ENCODE measurements around the gene RAE1. TPM values are rescaled to one million over a fixed set of nuclear protein-coding genes. Genes with fewer than 3 reads are reported as not detected.

RAE1 gene
- total RNA-seq, 3 donors from 2014 or later (not counting 1 experiment from before 2014, with no cell fraction given), result 50.3 to 66.8 (median 52.5) TPM

GRCh38 chr20:57410398-57410920 is 59.4 kb downstream of the RAE1 start:
- H3K9me3 Mint-ChIP-seq, result no peaks in the 10 kb centered on the region
- ATAC-seq (peak in 1 of 3 donors; percentile 1), DNase-seq (no peak)
- Histone ChIP-seq H3K4me1 (ENCODE audit: control insufficient read depth, insufficient read depth, low read length) (peaks cover 54% of the 10 kb centered on the region), H3K27me3 (ENCODE audit: control insufficient read depth, insufficient read depth, low read length) (no peaks in the 10 kb centered on the region), H3K27ac (ENCODE audit: low read length) (no peak overlapping the region), H3K4me3 (ENCODE audit: low read length) (no peak overlapping the region), H3K36me3 (ENCODE audit: control insufficient read depth, insufficient read depth, low read length) (peaks cover 43% of the 10 kb centered on the region), H3K9me3 (ENCODE audit: control insufficient read depth, insufficient read depth, low read length) (no peaks in the 10 kb centered on the region)
- WGBS (ENCODE audit: insufficient coverage), result 89% methylated on average over 15 of the region's 15 CpGs
- no peaks in the 10 kb centered on the region for H3K36me3 Mint-ChIP-seq
- peak overlapping the region; percentile 33 to 42 for H3K27ac Mint-ChIP-seq
- H3K4me3 Mint-ChIP-seq, result peak overlapping the region; percentile 52
- peaks cover 31 to 66% of the 10 kb centered on the region in 2 donors for H3K4me1 Mint-ChIP-seq
- H3K27me3 Mint-ChIP-seq (ENCODE audit: low read depth in 2 of 2), result no peaks in the 10 kb centered on the region
- intact Hi-C loops (cut with micrococcal nuclease), result no loop called here
- TF ChIP-seq CTCF (IDR thresholded peaks at IDR 0.05), result no peak

- Histone ChIP-seq H3K27me3 (ENCODE audit: control insufficient read depth, insufficient read depth, low read length) (no peaks in the 10 kb centered on the region), H3K9me3 (ENCODE audit: control insufficient read depth, insufficient read depth, low read length) (no peaks in the 10 kb centered on the region), H3K4me1 (ENCODE audit: control insufficient read depth, insufficient read depth, low read length) (peaks cover 50% of the 10 kb centered on the region), H3K27ac (ENCODE audit: low read length) (no peak overlapping the region), H3K4me3 (ENCODE audit: low read length) (no peak overlapping the region), H3K36me3 (ENCODE audit: control insufficient read depth, insufficient read depth, low read length) (peaks cover 39% of the 10 kb centered on the region)
- peak overlapping the region; percentile 17 to 42 for H3K27ac Mint-ChIP-seq
- intact Hi-C loops (cut with micrococcal nuclease), result no loop called here
- 91% methylated on average over 5 of the region's 5 CpGs for WGBS (ENCODE audit: insufficient coverage)
- H3K9me3 Mint-ChIP-seq, result no peaks in the 10 kb centered on the region
- no peak for TF ChIP-seq CTCF (IDR thresholded peaks at IDR 0.05)
- peak in 1 of 2 donors; percentile 34 for DNase-seq
- H3K4me1 Mint-ChIP-seq, result peaks cover 31 to 70% of the 10 kb centered on the region in 2 donors
- H3K4me3 Mint-ChIP-seq, result peak overlapping the region; percentile 52
- ATAC-seq, result peak in 1 of 3 donors; percentile 1
- no peaks in the 10 kb centered on the region for H3K27me3 Mint-ChIP-seq (ENCODE audit: low read depth in 2 of 2)
- H3K36me3 Mint-ChIP-seq, result no peaks in the 10 kb centered on the region
Observed at GRCh38 chr20:57410924-57411323, 59.9 kb downstream of the RAE1 start.

GRCh38 chr20:57411406-57412283 is 60.6 kb downstream of the RAE1 start:
- DNase-seq (no peak), ATAC-seq (peak in 1 of 3 donors; percentile 1)
- H3K9me3 ChIP-seq (ENCODE audit: control insufficient read depth, insufficient read depth, low read length), result no peaks in the 10 kb centered on the region
- intact Hi-C loops (cut with micrococcal nuclease), result no loop called here
- Mint-ChIP-seq H3K4me1 (peaks cover 31 to 69% of the 10 kb centered on the region in 2 donors), H3K4me3 (peak overlapping the region; percentile 52), H3K27me3 (ENCODE audit: low read depth in 2 of 2) (no peaks in the 10 kb centered on the region), H3K9me3 (no peaks in the 10 kb centered on the region), H3K36me3 (no peaks in the 10 kb centered on the region), H3K27ac (peak overlapping the region; percentile 64 to 72)
- H3K27me3 ChIP-seq (ENCODE audit: control insufficient read depth, insufficient read depth, low read length), result no peaks in the 10 kb centered on the region
- H3K4me1 ChIP-seq (ENCODE audit: control insufficient read depth, insufficient read depth, low read length), result peaks cover 43% of the 10 kb centered on the region
- no peak for TF ChIP-seq CTCF (IDR thresholded peaks at IDR 0.05)
- H3K27ac ChIP-seq (ENCODE audit: low read length), result no peak overlapping the region
- peaks cover 32% of the 10 kb centered on the region for H3K36me3 ChIP-seq (ENCODE audit: control insufficient read depth, insufficient read depth, low read length)
- H3K4me3 ChIP-seq (ENCODE audit: low read length), result no peak overlapping the region
- 89% methylated on average over 31 of the region's 31 CpGs for WGBS (ENCODE audit: insufficient coverage)
